Lower leg skin (tissue), 3 donors: ENCODE measurements around the gene FOXP2.

ENCODE experiments used
- POLR2A ChIP-seq, 2 donors: fragments of 450-650 bp; IDR thresholded peaks; one replicate each; pipeline ENCODE4 v1.6.1; 2016 to 2017; ENCODE audit warnings: antibody characterized with exemption in 2 of 2, mild to moderate bottlenecking in 1 of 2, moderate library complexity in 1 of 2
- TF ChIP-seq, protein P1 (sequence below), 3 donors: fragments of 450-650 bp; IDR thresholded peaks; one replicate each; pipeline ENCODE4 v1.5.1; 2016; ENCODE audit warnings: antibody characterized with exemption in 3 of 3, mild to moderate bottlenecking in 3 of 3, moderate library complexity in 2 of 3

DNA sequence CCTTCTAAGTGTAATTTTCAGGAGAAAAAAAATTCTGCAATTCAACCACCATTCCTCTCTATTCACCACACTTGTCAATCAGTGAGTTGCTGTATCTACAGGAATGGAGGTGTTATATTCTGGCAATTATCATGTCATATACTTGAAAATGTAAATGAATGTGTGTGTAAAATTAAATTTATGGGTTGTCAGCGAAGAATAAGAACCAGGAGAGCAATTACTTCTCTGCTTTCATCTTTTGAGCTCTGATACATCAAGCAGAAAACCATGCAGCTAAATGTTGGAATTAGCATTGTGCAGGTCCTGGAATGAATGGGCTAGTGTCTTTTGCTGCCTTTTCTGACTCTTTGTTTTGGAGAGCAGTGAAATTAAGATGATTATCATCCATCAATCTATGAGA, 207.6 kb downstream of the FOXP2 start:
- TF ChIP-seq, protein P1, sequence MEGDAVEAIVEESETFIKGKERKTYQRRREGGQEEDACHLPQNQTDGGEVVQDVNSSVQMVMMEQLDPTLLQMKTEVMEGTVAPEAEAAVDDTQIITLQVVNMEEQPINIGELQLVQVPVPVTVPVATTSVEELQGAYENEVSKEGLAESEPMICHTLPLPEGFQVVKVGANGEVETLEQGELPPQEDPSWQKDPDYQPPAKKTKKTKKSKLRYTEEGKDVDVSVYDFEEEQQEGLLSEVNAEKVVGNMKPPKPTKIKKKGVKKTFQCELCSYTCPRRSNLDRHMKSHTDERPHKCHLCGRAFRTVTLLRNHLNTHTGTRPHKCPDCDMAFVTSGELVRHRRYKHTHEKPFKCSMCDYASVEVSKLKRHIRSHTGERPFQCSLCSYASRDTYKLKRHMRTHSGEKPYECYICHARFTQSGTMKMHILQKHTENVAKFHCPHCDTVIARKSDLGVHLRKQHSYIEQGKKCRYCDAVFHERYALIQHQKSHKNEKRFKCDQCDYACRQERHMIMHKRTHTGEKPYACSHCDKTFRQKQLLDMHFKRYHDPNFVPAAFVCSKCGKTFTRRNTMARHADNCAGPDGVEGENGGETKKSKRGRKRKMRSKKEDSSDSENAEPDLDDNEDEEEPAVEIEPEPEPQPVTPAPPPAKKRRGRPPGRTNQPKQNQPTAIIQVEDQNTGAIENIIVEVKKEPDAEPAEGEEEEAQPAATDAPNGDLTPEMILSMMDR (IDR thresholded peaks at IDR 0.05) = no peak
- TF ChIP-seq POLR2A (IDR thresholded peaks at IDR 0.05) = no peak
